HCT116 (cell line): ENCODE results near the gene CLEC16A. TPM values are rescaled to one million over a fixed set of nuclear protein-coding genes. Genes with fewer than 3 reads are reported as not detected.

Experiments used
- ATAC-seq: fragments of 200-7000 bp; cut with Tn5 transposase; 2 replicates; pipeline ENCODE4 v1.9.1; 2020; ENCODE audit warnings: mild to moderate bottlenecking, moderate library complexity
- BruUV-seq: library from RNA; stranded (reverse); fragments of 400-500 nt; replicated peaks from 2 replicates; lab custom pipeline; 2021; lab: Mats Ljungman, UMichigan
- CTCF ChIA-PET: fragments of 300-600 bp; sonication (Branson Sonifier 250); formaldehyde crosslinking; loops from one replicate; lab custom pipeline; 2021; ENCODE audit warnings: antibody characterized with exemption; lab: Charles Lee
- POLR2A ChIA-PET: fragments of 300-600, 350-600 bp; sonication (Branson Sonifier 250); formaldehyde crosslinking; loops from one replicate; lab custom pipeline; 2021; ENCODE audit warnings: antibody characterized with exemption; lab: Charles Lee
- RAD21 ChIA-PET, 2 experiments: fragments of 300-600 bp; sonication (Branson Sonifier 250); formaldehyde crosslinking; loops; one replicate each; lab custom pipeline; 2023; ENCODE audit warnings: low total read pairs in 2 of 2; ENCODE audit not compliant: uncharacterized antibody in 2 of 2, unreplicated experiment in 2 of 2, low non-redundant PET in 1 of 2; lab: Charles Lee
- DNase-seq: peaks from one replicate; pipeline ENCODE4 v3.0.0-alpha.2; 2010; ENCODE audit warnings: low read depth, low spot score
- H2AFZ ChIP-seq: fragments of 200-600 bp; shearing (Covaris generic), sonication (generic); 2 replicates; pipeline ENCODE4 v1.6.1; 2017; ENCODE audit warnings: low read depth, mixed run types, mixed read lengths, antibody characterized with exemption, low read length; ENCODE audit not compliant: poor library complexity, severe bottlenecking
- H3K27ac ChIP-seq: 2 replicates; pipeline ENCODE4 v1.5.1; 2012; ENCODE audit warnings: low read depth, low read length
- H3K27me3 ChIP-seq: fragments of 200-600 bp; sonication (generic); 2 replicates; pipeline ENCODE4 v1.6.1; 2016; ENCODE audit warnings: mixed run types, low read length, mixed read lengths; ENCODE audit not compliant: insufficient read depth
- H3K36me3 ChIP-seq, 2 experiments: fragments of 200-500 bp in 1 of 2; fragments of 200-600 bp in 1 of 2; sonication (Bioruptor generic) in 1 of 2; sonication (generic) in 1 of 2; 2 replicates each; pipeline versions ENCODE4 v1.5.1 to v1.6.1; 2014 to 2016; ENCODE audit warnings: low read length in 2 of 2, inconsistent platforms in 1 of 2, mixed read lengths in 1 of 2, mixed run types in 1 of 2; ENCODE audit not compliant: insufficient read depth in 2 of 2, control insufficient read depth in 1 of 2
- H3K4me1 ChIP-seq, 2 experiments: fragments of 200-600 bp in 1 of 2; sonication (generic) in 1 of 2; 2 replicates each; pipeline versions ENCODE4 v1.5.1 to v1.6.1; 2012 to 2017; ENCODE audit warnings: low read length in 2 of 2, inconsistent platforms in 1 of 2, mild to moderate bottlenecking in 1 of 2, mixed read lengths in 1 of 2, mixed run types in 1 of 2, moderate library complexity in 1 of 2; ENCODE audit not compliant: insufficient read depth in 2 of 2, control insufficient read depth in 1 of 2
- H3K4me2 ChIP-seq: fragments of 200-600 bp; sonication (generic); 2 replicates; pipeline ENCODE4 v1.6.1; 2017; ENCODE audit warnings: mixed run types, low read length, mixed read lengths
- H3K4me3 ChIP-seq, 2 experiments: fragments of 200-600 bp in 1 of 2; sonication (generic) in 1 of 2; replicated peaks in 1 of 2; 2 replicates each; pipeline ENCODE4 v1.5.1; 2011 to 2016; ENCODE audit warnings: low read length in 2 of 2, control low read depth in 1 of 2, low read depth in 1 of 2, mild to moderate bottlenecking in 1 of 2, mixed read lengths in 1 of 2, mixed run types in 1 of 2
- H3K79me2 ChIP-seq: fragments of 200-600 bp; sonication (generic); 2 replicates; pipeline ENCODE4 v1.6.1; 2017; ENCODE audit warnings: mild to moderate bottlenecking, mixed run types, low read length, moderate library complexity, mixed read lengths; ENCODE audit not compliant: insufficient read depth
- H3K9ac ChIP-seq: fragments of 200-600 bp; sonication (generic); 2 replicates; pipeline ENCODE4 v1.6.1; 2016; ENCODE audit warnings: low read length, mixed read lengths
- H3K9me2 ChIP-seq: fragments of 200-600 bp; sonication (generic), shearing (Covaris generic); 2 replicates; pipeline ENCODE4 v1.6.1; 2017; ENCODE audit warnings: mixed run types, mild to moderate bottlenecking, moderate library complexity; ENCODE audit not compliant: insufficient read depth
- H3K9me3 ChIP-seq, 2 experiments: fragments of 200-500 bp in 1 of 2; fragments of 200-600 bp in 1 of 2; sonication (Bioruptor generic) in 1 of 2; sonication (generic) in 1 of 2; 2 replicates each; pipeline ENCODE4 v1.6.1; 2014 to 2017; ENCODE audit warnings: low read length in 2 of 2, mixed read lengths in 2 of 2, inconsistent platforms in 1 of 2, low read depth in 1 of 2, mild to moderate bottlenecking in 1 of 2, mixed run types in 1 of 2, moderate library complexity in 1 of 2; ENCODE audit not compliant: control insufficient read depth in 1 of 2, insufficient read depth in 1 of 2
- H4K20me1 ChIP-seq: fragments of 200-600 bp; sonication (generic), shearing (Covaris generic); 2 replicates; pipeline ENCODE4 v1.6.1; 2017; ENCODE audit warnings: mixed run types, mild to moderate bottlenecking, moderate library complexity; ENCODE audit not compliant: insufficient read depth
- EZH2phosphoT487 ChIP-seq: fragments of 200-600 bp; IDR thresholded peaks from 2 replicates; pipeline ENCODE4 v1.6.1; 2018; ENCODE audit warnings: antibody characterized with exemption, borderline replicate concordance
- JUND ChIP-seq: IDR thresholded peaks from 2 replicates; pipeline ENCODE4 v1.6.1; 2012
- SIN3A ChIP-seq: IDR thresholded peaks from 2 replicates; pipeline ENCODE4 v1.6.1; 2012; ENCODE audit warnings: low read depth
- SP1 ChIP-seq: IDR thresholded peaks from 2 replicates; pipeline ENCODE4 v1.6.1; 2012; ENCODE audit warnings: low read depth
- SRF ChIP-seq: IDR thresholded peaks from 2 replicates; pipeline ENCODE4 v1.6.1; 2012; ENCODE audit warnings: low read depth
- YY1 ChIP-seq: IDR thresholded peaks from 2 replicates; pipeline ENCODE4 v1.6.1; 2011; ENCODE audit warnings: low read length, low read depth, moderate library complexity, mild to moderate bottlenecking; ENCODE audit not compliant: insufficient replicate concordance; ENCODE audit errors: extremely low read depth
- ZFX ChIP-seq: fragments of 450-650 bp; IDR thresholded peaks from 2 replicates; pipeline ENCODE4 v1.6.1; 2017
- ZNF274 ChIP-seq: fragments of 200-500 bp; sonication (Bioruptor generic); IDR thresholded peaks from 2 replicates; pipeline ENCODE4 v1.6.1; 2014; ENCODE audit warnings: mild to moderate bottlenecking, low read depth, low read length, inconsistent platforms
- intact Hi-C: fragments of 100-400 bp; cut with micrococcal nuclease; formaldehyde crosslinking; loops from 2 replicates; pipeline ENCODE4 v1.10.0; 2022
- total RNA-seq: library from RNA; stranded (reverse); gene quantifications from one replicate; pipeline ENCODE4 v1.2.1, GENCODE V29; 2021; ENCODE audit not compliant: unreplicated experiment
- TF ChIP-seq, protein P1 (sequence below), 3 experiments: fragments of 200-600 bp in 1 of 3; sonication (generic) in 1 of 3; IDR thresholded peaks in 2 of 3; conservative IDR thresholded peaks in 1 of 3; 2 replicates each; pipeline ENCODE4 v1.5.1; 2012 to 2017; ENCODE audit warnings: low read depth in 2 of 3, low read length in 2 of 3, antibody characterized with exemption in 1 of 3, borderline replicate concordance in 1 of 3, control low read depth in 1 of 3, mild to moderate bottlenecking in 1 of 3, mixed read lengths in 1 of 3, mixed run types in 1 of 3, moderate library complexity in 1 of 3; ENCODE audit not compliant: insufficient read depth in 1 of 3
- TF ChIP-seq, protein P2 (sequence below): IDR thresholded peaks from 2 replicates; pipeline ENCODE4 v1.6.1; 2011; ENCODE audit warnings: mild to moderate bottlenecking, low read length, moderate library complexity; ENCODE audit not compliant: insufficient replicate concordance; ENCODE audit errors: extremely low read depth
- TF ChIP-seq, protein P3 (sequence below): IDR thresholded peaks from 2 replicates; pipeline ENCODE4 v1.6.1; 2012
- TF ChIP-seq, protein P4 (sequence below): IDR thresholded peaks from 2 replicates; pipeline ENCODE4 v1.6.1; 2012

The CLEC16A gene
- total RNA-seq, 1 experiment from 2014 or later: 18.0 TPM

DNA sequence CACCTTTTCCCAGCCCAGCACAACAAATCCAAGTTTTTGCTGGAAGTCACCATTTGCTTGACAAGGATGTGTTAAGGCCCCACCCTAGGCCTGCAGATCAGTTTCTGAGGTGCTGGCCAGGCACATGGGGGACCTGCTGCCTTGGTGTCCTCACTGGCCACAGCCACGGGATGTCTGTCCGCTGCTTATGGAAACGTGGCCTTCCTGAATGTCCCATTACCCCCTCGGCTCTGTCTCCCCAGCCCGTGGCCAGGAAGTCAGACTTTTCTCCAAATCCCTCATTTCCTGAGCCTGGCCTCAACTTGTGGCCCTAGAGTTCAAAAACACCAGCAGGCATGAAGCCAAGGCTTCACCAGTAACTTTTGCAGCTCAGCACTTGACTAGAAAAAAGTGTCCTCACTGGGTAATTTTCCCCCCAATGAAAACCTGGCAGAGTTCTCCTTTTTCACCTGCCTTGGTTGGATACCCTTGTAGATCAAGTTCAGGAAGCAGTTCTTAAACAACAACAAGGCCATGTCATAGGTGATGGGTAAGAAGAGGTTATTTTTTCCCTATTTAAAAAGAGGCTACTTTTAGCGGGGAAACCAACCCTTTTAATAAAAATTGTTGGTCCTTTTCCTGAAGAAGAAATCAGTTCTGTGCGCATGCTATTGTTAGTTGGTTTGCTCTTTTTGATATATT is 230.9 kb downstream of the CLEC16A start:
- no peak overlapping the region for H3K27ac ChIP-seq
- H3K36me3 ChIP-seq: no peaks in the 10 kb centered on the region; a peak in 1 of 4 replicates
- no peak overlapping the region for H3K4me2 ChIP-seq
- H3K79me2 ChIP-seq: no peaks in the 10 kb centered on the region
- H3K27me3 ChIP-seq: no peaks in the 10 kb centered on the region
- no peaks in the 10 kb centered on the region for H4K20me1 ChIP-seq
- no peak overlapping the region for H3K4me3 ChIP-seq
- peaks cover 10 to 14% of the 10 kb centered on the region in 2 experiments; a peak in 3 of 4 replicates for H3K4me1 ChIP-seq
- H3K9ac ChIP-seq: no peak overlapping the region
- ChIA-PET CTCF (no interaction called here), RAD21 (no interaction called here), POLR2A (no interaction called here)
- TF ChIP-seq ZFX: no peak
- no peak for TF ChIP-seq JUND
- TF ChIP-seq SRF: no peak
- TF ChIP-seq, protein P1, sequence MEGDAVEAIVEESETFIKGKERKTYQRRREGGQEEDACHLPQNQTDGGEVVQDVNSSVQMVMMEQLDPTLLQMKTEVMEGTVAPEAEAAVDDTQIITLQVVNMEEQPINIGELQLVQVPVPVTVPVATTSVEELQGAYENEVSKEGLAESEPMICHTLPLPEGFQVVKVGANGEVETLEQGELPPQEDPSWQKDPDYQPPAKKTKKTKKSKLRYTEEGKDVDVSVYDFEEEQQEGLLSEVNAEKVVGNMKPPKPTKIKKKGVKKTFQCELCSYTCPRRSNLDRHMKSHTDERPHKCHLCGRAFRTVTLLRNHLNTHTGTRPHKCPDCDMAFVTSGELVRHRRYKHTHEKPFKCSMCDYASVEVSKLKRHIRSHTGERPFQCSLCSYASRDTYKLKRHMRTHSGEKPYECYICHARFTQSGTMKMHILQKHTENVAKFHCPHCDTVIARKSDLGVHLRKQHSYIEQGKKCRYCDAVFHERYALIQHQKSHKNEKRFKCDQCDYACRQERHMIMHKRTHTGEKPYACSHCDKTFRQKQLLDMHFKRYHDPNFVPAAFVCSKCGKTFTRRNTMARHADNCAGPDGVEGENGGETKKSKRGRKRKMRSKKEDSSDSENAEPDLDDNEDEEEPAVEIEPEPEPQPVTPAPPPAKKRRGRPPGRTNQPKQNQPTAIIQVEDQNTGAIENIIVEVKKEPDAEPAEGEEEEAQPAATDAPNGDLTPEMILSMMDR (IDR thresholded peaks at IDR 0.05 in 2 of 3, conservative IDR thresholded peaks at IDR 0.05 in 1 of 3; ENCODE audit: borderline replicate concordance in 1 of 3, insufficient read depth in 1 of 3, low read depth in 2 of 3, low read length in 2 of 3): no peak
- TF ChIP-seq, protein P2, sequence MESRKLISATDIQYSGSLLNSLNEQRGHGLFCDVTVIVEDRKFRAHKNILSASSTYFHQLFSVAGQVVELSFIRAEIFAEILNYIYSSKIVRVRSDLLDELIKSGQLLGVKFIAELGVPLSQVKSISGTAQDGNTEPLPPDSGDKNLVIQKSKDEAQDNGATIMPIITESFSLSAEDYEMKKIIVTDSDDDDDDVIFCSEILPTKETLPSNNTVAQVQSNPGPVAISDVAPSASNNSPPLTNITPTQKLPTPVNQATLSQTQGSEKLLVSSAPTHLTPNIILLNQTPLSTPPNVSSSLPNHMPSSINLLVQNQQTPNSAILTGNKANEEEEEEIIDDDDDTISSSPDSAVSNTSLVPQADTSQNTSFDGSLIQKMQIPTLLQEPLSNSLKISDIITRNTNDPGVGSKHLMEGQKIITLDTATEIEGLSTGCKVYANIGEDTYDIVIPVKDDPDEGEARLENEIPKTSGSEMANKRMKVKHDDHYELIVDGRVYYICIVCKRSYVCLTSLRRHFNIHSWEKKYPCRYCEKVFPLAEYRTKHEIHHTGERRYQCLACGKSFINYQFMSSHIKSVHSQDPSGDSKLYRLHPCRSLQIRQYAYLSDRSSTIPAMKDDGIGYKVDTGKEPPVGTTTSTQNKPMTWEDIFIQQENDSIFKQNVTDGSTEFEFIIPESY: no peak
- TF ChIP-seq SIN3A: no peak
- TF ChIP-seq, protein P3, sequence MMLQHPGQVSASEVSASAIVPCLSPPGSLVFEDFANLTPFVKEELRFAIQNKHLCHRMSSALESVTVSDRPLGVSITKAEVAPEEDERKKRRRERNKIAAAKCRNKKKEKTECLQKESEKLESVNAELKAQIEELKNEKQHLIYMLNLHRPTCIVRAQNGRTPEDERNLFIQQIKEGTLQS: no peak
- no peak for TF ChIP-seq SP1
- no peak for TF ChIP-seq ZNF274
- TF ChIP-seq YY1: no peak
- no peak for TF ChIP-seq EZH2phosphoT487
- TF ChIP-seq, protein P4, sequence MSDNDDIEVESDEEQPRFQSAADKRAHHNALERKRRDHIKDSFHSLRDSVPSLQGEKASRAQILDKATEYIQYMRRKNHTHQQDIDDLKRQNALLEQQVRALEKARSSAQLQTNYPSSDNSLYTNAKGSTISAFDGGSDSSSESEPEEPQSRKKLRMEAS: no peak
- no peak overlapping the region for H2AFZ ChIP-seq
- no TSS peak for BruUV-seq
- ATAC-seq: no peak
- no peaks in the 10 kb centered on the region for H3K9me3 ChIP-seq
- no peaks in the 10 kb centered on the region for H3K9me2 ChIP-seq
- DNase-seq: no peak
- intact Hi-C loops: no loop called here
